ENCODE measurements around the gene LCE3B.
"Not testable (repeated sequence)": the region's sequence is repeated elsewhere in the genome, so short reads cannot be mapped to it uniquely, and the experiment has no call there.

LCE3B gene

DNA sequence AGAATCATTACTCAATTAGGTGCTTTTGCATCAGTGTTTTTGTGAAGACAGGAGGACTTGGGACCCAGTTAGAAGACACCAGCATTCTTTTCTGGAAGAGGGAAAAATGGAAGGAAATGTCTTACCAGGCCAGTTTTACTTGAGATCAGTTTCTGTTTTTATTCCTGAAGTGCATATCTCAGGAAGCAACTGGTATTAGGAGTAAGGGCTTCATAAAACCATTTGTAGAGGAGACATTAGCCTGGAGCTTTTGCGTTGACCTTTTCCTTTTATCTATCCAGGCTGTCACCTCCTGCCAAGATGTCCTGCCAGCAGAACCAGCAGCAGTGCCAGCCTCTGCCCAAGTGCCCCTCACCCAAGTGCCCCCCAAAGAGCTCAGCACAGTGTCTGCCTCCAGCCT is at the start of gene LCE3B:
LCE3B (plus strand) TSS at position 301 of the 400 bp plus-strand sequence; CDS start at position 301, 0 bp downstream.
- DNase-seq (ENCODE audit: low read depth) = no peak

GRCh38 chr1:152565115-152565514 is 48.5 kb upstream of the LCE3B start:
- no peak for DNase-seq (ENCODE audit: low read depth)

DNA sequence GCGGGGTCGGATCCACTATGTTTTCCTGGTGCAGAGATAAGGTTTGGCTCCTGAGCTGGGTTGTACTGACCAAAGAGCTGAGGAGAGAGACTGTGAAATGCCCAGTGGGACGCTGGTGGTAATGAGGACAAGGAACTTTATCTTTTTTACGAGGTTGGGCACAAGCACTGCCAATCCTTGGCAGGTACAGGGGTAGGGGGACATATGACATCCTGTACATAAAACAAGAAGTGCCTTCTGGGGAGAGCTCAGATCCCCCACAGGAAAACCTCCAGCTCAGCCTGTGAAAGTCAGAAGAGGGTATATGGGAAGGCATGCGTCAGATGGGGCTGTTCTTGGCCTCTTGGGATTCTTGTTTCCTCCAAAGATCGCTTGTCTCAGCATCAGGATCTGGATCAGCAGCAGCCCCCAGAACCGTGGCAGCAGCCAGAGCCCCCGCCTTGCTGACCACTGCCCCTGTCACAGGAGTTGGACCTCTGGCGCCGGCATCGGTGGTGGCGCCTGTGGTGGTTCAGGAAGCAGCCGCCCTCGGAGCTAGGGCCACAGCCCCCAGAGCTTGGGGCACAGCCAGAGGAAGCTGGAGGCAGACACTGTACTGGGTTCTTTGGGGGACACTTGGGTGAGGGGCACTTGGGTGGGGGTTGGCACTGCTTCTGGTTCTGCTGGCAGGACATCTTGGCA is 47.9 kb upstream of the LCE3B start:
- DNase-seq (ENCODE audit: low read depth) = no peak

DNA sequence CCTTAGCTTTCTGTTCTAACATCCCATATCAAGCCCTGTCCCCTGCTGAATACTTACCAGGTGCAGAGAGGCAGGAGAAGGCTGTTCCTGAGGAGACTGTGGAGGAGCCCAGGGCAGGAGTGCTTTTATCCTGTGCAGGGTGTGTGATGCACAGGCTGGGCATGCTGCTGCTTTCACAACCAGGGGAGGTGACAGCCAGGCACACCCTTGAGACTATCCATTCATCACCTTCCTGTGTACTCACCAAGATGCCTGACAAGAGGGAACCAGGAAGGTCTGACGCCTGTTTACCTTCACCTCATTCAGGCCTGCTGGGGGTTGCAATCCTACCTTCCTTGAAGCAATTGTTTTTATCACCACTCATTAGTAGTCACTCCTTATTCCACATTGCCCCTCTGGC is 46.9 kb upstream of the LCE3B start, which contains the start of gene LCE3E:
LCE3E (minus strand) TSS at position 100 of the 400 bp plus-strand sequence. CDS start 572 bp downstream, outside the sequence.
- no peak for DNase-seq (ENCODE audit: low read depth)

GRCh38 chr1:152577168-152577567 is 36.4 kb upstream of the LCE3B start:
- DNase-seq (ENCODE audit: low read depth) = no peak

- not testable (repeated sequence) for DNase-seq (ENCODE audit: low read depth)
Measured at GRCh38 chr1:152579526-152579925, 34.1 kb upstream of the LCE3B start.

DNA sequence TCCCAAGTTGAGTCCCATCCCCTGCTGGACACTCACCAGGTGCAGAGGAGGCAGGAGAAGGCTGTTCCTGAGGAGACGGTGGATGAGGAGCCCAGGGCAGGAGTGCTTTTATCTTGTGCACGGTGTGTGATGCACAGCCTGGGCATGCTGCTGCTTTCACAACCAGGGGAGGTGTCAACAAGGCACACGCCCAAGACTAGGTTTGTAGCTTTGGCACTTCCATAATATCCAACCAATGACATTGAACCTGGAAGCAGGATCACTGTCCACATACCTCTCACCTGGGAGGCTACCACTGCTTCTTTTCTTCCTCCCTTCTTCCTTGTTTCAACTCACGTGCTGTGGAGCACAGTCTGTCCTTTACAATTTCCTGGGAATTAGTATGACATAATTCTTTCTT is 33.2 kb upstream of the LCE3B start, which contains the start of gene LCE3D:
LCE3D (minus strand) TSS at position 84 of the 400 bp plus-strand sequence. CDS start 580 bp downstream, outside the sequence.
- DNase-seq (ENCODE audit: low read depth) = no peak

DNA sequence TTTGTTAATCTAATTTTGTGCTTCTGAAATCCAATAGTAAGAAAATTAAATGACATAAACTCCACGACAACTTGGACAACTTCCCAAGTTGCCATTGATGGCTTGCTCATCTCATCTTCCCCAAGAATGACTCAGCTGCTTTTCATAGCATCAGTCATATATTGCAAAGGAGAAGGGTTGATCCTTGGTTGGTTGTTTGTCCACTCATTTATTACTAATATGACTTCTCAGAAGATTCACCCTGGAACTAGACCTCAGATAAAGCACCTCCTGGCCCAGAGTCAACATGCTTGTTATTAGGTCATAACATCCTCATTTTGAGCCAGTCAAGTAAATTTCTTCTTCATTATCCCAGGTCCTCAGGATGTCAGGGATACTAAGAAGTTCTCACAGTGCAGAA is 31.0 kb upstream of the LCE3B start:
- DNase-seq (ENCODE audit: low read depth) = no peak

DNA sequence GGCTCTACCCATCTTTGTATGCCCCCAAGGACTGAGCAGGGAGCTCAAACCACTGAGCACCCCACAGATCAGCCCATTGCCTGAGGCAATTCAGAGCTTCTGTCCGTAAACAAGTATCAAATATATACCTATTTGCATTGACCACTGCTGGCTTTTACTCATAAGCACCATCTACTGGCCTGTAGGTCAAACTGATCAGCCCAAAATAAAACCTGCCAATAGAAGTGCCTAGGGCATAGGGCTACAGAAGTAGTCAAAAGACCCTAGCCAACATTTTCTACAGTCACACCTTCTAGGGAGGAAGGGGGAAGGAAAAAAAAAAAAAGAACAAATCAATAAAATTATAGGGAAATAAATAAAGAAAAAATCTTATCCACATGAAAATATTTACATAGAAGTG is 28.0 kb upstream of the LCE3B start:
- DNase-seq (ENCODE audit: low read depth) = no peak

GRCh38 chr1:152596986-152597385 is 16.6 kb upstream of the LCE3B start:
- DNase-seq (ENCODE audit: low read depth) = no peak

GRCh38 chr1:152599934-152600333 is 13.7 kb upstream of the LCE3B start, which contains the start of gene LCE3C:
Gene LCE3C (plus strand): TSS chr1:152600234. CDS start chr1:152600732, 498 bp downstream.
- no peak for DNase-seq (ENCODE audit: low read depth)

DNA sequence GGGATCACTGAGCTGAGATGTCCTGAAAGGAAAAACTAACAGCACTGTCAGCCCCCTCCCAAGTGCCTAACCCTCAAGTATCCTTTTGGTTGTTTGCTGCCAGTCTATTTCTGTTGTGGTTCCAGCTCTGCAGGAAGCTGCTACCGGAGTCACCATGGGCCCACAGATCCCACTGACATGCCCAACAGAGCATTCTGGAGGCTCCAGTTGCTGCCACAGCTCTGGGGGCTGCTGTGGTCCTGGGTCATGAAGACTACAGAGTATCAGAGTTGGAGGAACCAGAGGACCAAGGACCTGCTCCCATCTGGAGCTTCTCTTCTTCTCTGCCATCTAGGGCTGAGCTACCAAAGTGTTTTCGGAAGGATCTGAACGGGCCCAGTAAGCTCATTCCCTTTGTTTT is 8.4 kb downstream of the LCE3B start:
- DNase-seq (ENCODE audit: low read depth) = no peak

GRCh38 chr1:152622803-152623202 is 9.2 kb downstream of the LCE3B start, which contains the start of gene LCE3A:
Gene LCE3A (minus strand): TSS chr1:152623103. CDS start chr1:152623103, 0 bp downstream.
- no peak for DNase-seq (ENCODE audit: low read depth)

- no peak for DNase-seq (ENCODE audit: low read depth)
Measured at GRCh38 chr1:152623203-152623844, 9.7 kb downstream of the LCE3B start.

DNA sequence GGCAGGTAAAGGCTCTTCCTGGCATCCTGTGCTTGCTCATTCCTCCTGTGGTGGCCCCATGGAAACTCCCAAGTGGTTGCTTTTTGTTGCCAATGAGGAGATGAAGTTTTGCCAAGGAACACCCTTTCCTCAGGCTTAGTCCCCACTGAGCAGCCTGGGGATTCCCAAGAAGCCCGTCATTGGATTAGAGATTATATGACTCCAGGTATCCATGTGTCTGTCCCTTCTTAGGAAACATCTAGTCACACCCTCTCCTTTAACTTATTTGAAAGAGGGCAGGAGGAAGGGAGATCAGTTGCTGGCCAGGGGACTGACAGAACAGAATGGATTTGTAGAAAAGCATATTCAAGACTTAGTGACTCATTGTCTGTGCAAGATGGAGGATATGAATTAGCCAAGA is 13.1 kb downstream of the LCE3B start:
- no peak for DNase-seq (ENCODE audit: low read depth)

DNA sequence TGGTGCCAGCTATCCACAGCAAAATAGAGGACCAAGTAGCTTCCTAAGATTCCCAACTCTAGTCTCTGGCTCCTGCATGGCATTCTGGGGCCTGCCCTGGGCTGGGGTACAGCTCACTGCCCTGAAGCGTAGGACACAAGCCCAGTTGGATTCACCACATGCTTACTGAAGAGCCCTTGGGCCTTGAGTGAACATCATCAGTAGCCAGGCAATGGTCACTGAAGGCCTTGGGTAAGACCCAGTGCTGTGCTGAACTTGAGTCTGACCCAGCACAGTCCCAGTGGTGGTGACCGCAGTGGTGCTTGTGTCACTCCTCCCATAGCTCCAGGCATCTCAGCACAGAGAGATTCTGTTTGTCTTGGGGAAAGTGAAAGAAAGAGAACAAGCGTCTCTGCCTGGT is 17.0 kb downstream of the LCE3B start:
- DNase-seq (ENCODE audit: low read depth) = no peak

DNA sequence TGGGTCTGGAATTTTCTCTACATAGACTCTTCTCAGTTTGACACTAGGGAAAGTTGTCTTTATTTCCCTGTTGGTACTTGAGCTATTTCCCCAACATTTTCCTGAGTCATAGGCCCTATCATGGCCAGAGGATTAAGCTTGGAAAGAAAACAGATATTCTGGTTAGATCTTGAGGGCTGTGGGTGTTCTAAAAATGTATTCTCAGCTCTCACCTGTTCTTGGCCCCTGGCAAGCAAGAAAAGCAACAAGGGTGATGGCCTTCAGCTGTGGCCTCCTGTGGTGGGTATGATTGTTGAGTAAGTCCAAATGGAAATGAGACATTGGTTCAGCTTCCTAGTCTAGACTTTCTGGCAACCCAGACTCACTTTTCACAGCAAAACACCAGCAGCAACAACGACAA is 26.7 kb downstream of the LCE3B start:
- no peak for DNase-seq (ENCODE audit: low read depth)

DNA sequence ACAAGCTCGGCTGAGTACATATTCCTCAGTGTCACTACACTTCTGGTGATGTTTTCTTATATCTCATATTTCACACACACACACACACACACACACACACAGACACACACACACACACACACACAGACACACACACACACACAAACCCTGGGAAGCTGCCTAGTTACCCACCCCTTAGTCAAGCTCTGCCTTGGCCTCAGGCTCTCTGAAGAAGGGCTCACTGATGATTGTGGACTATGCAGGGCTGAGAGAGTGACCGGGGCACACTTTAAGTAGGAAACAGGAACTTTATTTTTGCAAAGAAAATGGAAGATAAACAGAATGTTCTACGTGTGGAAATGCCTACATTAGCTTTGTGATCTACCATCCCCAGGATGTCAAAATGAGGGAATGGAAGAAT is 30.3 kb downstream of the LCE3B start:
- DNase-seq (ENCODE audit: low read depth) = no peak

DNA sequence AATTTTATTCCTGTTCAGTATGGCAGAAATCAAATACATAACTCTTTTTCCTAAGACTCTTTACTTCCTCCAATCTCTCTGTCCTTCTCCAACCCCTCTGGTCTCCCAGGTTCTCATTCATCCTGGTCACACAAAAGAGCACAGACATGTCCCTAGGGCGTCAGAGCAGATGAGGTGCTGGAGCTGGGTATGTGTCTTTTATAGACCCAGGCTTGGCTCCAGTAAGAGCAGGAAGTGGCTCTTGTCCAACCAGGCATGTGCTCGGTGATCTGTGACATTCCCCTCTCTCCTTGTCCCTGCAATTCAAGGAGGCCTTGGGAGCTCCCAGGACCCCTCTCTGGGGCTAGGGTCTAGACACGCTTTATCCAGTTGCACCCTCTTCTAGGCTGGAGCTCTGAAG is 31.5 kb downstream of the LCE3B start:
- no peak for DNase-seq (ENCODE audit: low read depth)

GRCh38 chr1:152646656-152647055 is 33.0 kb downstream of the LCE3B start:
- DNase-seq (ENCODE audit: low read depth) = no peak

- no peak for DNase-seq (ENCODE audit: low read depth)
Measured at GRCh38 chr1:152654110-152654509, 40.5 kb downstream of the LCE3B start.

- no peak for DNase-seq (ENCODE audit: low read depth)
Measured at GRCh38 chr1:152656459-152656858, 42.8 kb downstream of the LCE3B start.

- DNase-seq (ENCODE audit: low read depth) = no peak
Measured at GRCh38 chr1:152657677-152658076, 44.1 kb downstream of the LCE3B start.

Data from stimulated activated CD8-positive, alpha-beta memory T cell treated with anti-CD3 and anti-CD28 coated beads, Interleukin-12 subunit alpha, Interleukin-12 subunit beta, amount 100 ng/mL, for 4 hours (primary cell).